GM21723 (cell line): ENCODE data around the gene WSB2.
A peak's percentile ranks its signal among the peaks of the same experiment; 100 is the strongest.
"Not testable (repeated sequence)": the region's sequence is repeated elsewhere in the genome, so short reads cannot be mapped to it uniquely, and the experiment has no call there.

ENCODE experiments used
- ATAC-seq: cut with Tn5 transposase; IDR thresholded peaks from one replicate; pipeline ENCODE4 v1.9.1; 2021; ENCODE audit warnings: mild to moderate bottlenecking, moderate library complexity; ENCODE audit not compliant: unreplicated experiment

Gene WSB2

DNA sequence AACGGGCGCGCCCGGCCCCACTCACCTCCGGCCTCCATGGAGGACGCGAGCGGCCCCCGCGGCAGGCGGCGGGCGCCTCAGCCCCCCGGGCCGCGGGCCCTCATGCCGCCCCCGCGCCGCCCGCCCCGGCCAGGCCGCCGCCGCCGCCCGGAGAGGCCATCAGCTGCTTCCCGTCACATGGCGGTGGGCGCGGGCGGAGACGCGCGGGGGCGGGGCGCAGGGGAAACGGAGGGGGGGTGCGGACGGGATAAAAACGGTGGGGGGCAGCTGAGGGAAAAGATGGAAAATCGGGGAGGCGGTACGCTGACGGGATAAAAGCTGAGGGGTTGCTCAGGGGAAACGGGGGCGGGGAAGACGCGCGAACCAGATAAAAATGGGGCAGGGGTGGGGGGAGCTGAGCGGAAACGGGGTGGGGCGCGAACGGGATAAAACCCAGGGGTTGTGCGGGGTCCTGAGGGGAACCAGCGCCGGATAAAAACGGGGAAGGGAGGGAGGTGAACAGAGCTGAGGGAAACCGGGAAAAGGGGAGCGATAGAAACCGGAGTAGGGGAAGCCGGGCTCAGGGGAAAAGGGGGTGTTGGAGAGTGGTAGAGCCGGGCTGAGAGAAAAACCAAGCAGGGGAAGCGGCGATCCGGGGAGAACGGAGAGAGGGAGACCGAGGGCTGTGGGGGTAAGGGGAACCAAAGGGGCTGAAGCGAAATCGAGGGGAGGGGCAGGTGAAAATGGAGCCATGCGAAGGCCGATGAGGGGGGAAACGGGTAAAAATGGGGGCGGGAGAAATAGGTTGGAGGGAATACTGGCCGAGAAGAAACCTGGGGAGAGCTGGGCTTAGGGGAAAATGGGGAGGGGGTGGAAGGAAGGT, at the start of gene WSB2:
WSB2 (minus strand) TSS at position 169 of the 862 bp plus-strand sequence; CDS start at position 38, 131 bp downstream.
- ATAC-seq = peak; percentile 39

DNA sequence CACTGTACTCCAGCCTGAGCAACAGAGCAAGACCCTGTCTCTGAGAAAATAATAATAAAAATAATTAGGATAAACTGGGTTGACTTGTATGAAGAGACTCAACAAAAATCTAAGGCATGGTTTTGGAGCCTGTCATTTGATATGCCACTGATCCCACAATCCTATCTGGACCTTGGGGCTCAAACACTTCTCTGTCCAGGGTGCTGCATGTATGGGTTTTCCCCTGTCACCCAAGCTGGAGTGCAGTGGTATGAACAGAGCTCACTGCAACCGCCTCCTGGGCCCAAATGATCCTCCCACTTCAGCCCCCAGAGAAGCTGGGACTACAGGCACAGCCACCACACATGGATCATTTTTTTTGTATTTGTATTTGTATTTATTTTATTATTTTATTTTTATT, 48.1 kb upstream of the WSB2 start:
- ATAC-seq = no peak

DNA sequence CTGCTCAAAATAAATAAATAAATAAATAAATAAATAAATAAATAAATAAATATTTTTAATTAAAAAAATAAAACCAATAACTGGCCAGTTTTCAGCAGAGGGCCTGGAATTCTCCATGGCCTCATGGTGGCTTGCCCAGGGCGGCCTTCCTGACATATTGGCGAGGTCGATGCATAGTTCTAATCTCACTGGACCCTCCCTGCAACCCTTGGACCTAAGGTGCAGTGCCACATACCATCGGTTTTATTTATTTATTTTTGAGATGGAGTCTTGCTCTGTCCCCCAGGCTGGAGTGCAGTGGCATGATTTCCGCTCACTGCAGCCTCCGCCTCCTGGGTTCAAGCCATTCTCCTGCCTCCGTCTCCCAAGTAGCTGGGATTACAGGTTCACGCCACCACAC, 46.7 kb upstream of the WSB2 start:
- ATAC-seq = no peak

DNA sequence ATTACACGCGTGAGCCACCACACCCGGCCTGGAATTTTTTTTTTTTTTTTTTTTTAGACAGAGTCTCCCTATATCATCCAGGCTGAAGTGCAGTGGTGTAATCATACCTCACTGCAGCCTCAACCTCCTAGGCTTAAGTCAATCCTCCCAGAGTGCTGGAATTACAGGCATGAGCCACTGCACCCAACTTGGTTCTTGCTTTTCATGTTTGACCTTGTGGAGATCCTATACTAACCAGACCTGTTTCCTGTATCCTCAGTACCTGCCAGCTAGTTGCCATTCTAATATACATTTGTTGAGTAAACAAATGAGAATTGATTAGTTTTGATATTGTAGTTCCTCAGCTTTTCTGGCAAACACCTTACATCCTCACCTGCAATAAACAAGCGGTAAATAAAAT, 46.0 kb upstream of the WSB2 start:
- ATAC-seq = no peak

DNA sequence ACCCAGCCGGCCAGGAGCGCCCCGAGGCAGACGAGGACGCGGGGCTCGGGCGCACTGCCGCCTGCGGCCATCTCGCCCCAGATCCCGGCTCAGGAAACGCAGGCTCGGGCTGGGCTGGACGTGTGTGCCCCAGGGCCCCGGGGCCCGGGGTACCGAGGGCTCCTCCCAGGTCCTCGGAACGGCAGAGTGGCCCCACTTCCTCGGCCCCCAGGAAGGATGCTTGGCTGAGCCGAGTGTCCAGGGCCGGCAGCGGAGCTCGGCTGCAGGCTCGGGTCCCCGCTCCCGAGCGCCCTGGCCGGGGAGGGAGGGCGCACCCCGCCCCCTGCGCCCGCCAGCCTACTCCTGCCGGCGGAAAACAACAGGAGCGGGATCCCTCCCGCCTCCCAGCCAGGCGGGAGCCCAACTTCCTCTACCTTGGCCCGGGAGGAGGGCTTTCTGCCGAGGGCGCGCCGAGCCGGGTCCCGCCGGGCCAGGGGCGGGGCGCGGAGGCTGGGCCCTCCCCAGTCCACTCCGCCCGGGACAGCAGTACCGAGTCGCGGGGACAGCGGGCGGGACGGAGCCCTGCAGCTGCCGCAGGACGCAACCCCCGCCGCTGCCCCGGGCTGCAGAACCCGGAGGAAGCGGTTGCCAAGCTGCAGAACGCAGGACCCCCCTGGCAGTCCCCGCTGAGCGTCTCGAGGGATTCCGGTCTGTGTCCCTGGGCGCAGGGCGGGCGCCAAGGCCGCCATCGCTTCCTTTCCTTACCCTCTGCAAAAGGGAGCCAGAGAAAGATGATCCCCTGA, 42.8 kb upstream of the WSB2 start, which contains the start of gene VSIG10:
VSIG10 (minus strand) TSS at position 411 of the 782 bp plus-strand sequence; CDS start at position 71, 340 bp downstream.
- ATAC-seq = no peak

DNA sequence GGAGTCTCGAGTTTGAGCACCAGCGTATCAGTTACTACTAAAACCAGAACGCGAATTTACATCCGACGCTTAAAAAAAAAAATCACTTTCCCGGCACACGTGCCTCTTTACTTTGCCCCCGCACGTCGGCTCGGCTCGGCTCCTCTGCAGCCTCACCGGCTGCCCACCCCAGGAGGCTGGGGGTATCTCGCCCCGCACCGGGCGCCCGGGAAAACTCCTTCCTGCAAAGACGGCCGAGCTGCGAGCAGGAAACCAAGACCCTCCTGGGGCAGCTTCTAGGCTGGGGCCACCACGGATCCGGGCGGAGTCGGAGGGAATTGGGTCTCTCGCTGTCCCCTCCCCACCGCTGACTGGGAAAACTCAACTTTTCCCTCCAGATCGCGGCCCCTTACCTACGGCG, 42.2 kb upstream of the WSB2 start:
- no peak for ATAC-seq

DNA sequence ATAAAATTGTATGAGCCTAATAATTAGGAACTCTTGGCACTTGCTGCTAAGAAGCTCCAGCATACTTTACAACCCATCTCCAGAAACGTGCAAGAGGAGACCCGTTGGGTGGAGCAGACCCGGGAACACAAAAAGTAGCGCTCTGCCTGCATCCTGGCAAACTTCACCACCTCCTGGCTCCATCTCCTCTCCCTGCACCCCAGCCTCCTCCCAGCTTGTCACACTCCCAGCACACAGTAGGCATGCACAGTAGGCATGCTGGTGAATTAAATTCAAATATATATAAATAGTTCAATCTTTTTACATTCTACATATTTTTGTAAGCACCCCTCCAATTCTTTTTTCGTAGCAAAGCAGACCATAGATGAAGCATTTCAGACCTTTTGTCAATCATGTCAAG, 41.6 kb upstream of the WSB2 start:
- no peak for ATAC-seq

DNA sequence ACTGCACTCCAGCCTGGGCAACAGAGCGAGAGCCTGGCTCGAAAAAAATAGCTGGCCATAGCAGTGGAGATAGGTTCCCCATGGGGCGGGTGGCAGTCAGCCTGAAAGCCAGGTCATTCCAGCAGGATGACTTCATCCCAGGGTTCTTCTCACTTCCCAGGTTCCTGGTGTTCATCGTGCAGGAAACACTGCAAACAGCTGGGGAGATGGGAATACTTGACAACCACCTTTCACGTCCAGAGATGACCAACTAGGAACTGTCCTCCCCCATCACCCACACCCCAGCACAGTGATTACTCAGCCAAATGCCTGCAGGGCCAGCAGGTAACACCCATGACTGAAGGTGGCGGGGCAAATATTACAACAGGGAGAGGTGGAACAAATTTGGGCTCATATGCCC, 41.1 kb upstream of the WSB2 start:
- ATAC-seq = no peak

DNA sequence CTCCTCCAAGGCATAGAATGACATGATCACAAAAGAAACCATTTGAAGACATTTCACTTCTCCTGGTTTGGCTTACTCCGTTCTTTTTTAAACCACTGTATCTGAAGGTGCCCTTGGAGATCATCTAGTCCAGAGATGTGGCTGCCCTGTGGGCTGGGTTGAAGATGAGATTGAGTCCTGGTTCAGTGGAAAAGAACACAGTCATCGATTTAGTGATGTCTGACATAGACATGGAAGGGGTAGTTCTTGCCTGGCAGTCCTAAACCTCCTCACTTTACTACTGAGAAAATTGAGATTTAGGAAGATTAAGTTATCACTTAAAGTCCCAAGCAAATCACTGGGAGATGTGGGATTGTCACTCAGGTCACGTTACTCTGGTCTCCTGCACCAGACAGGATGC, 40.1 kb upstream of the WSB2 start:
- no peak for ATAC-seq

DNA sequence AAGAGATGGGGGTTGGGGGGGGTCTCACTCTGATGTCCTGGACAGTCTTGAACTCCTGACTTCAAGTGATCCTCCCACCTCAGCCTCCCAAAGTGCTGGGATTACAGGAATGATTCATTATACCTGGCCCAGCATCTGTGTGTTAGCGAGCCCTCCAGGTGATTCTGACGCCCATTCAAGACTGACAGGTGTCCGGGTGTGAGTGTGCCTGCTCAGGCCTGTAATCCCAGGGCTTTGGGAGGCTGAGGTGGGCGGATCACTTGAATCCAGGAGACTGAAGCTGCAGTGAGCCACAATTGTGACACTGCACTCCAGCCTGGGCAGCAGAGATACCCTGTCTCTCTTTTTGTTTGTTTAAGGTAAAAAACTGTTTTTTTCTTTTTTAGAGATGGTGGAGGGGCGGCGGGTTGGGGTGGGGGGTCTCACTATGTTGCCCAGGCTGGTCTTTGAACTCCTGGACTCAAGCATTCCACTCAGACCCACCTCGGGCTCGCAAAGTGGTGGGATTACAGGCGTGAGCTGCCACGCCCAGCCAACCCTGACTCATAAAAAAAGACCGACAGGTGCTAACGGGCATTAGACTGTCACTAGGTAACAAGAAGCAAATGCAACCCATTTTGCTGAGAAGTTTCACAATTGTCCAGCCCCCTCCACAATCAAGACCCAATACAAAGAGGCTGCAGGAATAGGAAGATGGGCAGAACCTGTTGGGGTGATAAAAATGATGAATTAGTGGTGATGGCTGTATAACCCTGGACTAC, 38.1 kb upstream of the WSB2 start:
- ATAC-seq = no peak

DNA sequence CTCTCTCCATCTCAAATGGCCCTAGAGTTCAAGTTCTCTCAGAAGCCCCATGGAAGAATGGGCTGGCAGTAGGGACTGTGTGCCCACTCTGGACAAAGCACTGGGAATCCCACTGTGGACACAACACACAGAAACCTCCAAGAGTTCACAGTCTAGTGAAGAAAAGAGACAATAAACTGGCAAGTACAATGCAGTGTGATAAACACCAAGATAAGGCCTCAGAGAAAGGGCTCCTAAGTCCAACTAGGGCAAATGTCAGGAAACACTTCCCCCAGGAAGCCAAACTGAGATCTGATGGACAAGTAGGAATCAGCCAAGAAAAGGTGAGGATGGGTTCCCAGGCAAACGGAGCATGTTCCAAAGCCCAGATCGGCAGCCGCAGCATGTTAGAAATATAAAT, 37.4 kb upstream of the WSB2 start:
- no peak for ATAC-seq

DNA sequence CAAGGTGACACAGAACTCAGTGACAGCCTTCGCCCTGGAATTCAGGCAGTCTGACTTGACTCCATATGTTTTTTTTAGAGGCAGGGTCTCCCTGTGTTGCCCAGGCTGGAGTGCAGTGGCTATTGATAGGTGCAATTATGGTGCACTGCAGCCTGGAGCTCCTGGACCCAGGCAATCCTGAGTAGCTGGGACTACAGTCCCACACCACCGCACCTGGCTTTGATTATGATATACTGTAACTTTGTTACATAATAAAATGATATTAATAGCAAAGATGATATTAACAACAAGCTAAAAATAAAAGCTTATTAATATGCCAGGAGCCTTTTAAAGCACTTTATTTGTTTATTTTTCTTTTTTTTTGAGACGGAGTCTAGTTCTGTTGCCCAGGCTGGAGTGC, 33.1 kb upstream of the WSB2 start:
- no peak for ATAC-seq

DNA sequence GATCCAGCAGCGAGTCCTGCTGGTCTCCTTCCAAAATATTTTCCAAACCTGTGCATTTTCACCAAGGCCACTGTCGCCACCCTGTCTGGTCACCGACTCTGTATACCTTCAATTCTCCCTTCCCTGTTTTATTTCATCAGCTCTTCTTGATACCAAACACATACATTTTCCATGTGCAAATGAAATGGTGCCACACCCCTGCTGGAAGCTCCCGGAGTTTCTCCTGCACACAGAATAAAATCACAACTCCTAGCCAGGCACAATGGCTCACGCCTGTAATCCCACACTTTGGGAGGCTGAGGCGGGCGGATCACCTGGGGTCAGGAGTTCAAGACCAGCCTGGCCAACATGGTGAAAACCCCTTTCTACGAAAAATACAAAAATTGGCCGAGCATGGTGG, 28.8 kb upstream of the WSB2 start:
- ATAC-seq = no peak

DNA sequence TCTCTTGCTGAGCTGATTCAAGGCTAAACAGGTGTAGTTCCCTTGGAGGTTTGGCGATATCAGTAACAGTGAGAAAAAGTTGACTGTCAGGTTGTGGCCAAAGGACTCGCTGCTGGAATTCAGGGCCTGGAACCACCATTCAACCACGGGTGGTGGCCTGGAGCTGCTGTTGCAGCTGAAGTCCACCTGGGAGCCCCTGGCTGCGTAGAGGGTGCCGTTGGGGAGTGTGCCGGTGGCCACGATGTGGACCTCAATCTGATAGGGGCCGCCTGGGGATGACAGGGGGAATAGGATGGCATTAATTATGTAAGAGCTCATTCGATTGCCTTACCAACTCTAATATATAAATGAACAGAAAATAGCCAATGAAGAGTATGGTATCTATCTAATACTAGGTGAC, 21.2 kb upstream of the WSB2 start:
- ATAC-seq = no peak

DNA sequence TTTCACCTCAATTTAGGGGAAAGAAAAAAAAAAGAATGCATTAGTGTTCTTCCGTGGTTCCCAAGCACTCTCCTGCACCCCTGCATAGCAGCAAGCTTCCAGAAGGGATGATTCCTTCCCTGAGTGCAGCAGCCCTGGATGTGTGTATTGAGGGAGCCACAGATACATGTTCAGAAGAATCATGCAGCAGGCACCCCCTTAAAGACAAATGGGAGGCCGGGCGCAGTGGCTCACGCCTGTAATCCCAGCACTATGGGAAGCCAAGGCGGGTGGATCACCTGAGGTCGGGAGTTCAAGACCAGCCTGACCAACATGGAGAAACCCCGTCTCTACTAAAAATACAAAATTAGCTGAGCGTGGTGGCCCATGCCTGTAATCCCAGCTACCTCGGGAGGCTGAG, 20.5 kb upstream of the WSB2 start:
- not testable (repeated sequence) for ATAC-seq

DNA sequence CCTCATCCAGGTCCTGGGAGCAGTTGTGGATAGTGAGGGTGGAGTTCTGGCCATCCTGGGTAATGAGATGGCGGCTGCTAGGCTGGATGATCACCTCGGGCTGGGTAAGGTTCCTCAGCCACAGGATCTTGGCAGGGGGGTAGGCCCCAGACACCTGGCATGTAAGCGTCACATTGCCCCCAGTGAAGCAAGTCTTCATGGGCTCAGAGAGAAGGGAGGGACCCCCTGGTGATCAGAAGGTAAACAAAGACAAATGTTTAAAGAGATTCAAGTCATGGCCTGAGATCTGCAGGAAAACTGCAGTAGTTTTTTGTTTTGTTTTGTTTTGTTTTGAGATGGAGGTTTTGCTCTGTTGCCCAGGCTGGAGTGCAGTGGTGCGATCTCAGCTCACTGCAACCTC, 12.8 kb upstream of the WSB2 start:
- ATAC-seq = no peak

DNA sequence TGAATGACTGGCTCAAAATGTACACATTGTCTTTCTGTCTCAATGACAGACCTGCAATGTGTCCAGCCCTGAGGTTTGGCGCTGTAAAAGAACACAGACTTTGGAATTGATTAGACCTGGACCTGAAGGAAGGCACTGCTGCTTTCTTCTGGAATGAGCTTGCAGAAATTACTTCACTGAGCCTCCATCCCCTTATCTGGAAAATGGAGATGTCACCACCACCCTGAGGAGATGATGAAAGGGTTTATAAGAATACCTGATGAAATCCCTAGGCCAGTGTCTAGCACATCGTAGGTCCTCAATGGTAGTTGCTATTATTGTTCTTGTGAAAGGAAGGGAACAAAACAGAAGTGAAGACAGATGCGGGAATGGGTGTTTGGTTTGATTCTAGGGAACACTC, 9.7 kb upstream of the WSB2 start:
- no peak for ATAC-seq

DNA sequence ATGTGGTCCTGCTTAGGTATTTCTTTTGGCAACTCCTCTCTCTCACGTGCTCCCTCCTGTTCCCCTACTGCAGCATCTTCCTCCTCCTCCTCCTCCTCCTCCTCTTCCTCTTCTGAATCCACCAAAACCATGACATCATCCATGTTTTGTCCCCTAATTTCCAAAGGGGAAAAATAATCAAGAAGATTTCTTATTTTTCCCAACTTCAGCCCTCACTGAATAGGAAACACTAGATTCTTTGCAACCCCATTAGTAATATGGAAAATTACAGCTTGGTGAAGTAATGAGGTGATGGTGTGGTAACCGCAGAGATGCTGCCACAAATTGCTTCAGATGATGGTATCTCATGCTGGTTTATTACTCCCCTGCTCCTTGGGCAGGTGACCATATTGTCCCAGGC, 7.5 kb upstream of the WSB2 start:
- no peak for ATAC-seq

DNA sequence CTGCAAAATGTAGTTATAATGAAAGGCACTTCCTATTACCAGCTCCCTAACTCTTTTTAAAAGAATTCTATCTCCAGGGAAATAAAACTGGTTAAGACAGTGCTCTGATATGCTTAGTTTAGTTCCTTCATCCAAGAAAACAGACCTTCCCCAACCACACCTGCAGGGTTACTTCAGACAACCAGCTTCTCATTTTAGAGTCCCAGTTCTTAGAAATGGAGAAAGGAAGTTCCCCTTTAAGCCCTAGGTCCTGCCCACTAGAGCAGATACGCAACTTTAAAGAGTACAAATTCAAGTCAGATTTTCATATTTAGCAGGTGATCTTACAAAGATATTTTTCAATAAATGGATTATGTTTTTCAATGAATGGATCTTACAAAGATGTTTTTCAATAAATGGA, 4.4 kb upstream of the WSB2 start:
- no peak for ATAC-seq

DNA sequence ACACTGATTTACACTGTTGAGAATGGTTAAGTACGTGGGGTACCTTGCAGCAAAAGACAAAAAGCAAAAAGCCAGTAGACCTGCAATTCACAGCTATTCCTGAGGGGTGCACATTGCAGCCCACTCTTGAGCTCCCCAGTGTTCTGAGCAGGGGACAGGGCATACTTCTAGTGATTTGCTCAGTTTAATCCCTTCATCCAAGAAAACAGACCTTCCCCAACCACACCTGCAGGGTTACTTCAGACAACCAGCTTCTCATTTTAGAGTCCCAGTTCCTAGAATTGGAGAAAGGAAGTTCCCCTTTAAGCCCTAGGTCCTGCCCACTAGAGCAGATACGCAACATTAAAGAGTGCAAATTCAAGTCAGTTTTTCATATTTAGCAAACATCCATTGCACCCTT, 3.6 kb upstream of the WSB2 start:
- no peak for ATAC-seq

DNA sequence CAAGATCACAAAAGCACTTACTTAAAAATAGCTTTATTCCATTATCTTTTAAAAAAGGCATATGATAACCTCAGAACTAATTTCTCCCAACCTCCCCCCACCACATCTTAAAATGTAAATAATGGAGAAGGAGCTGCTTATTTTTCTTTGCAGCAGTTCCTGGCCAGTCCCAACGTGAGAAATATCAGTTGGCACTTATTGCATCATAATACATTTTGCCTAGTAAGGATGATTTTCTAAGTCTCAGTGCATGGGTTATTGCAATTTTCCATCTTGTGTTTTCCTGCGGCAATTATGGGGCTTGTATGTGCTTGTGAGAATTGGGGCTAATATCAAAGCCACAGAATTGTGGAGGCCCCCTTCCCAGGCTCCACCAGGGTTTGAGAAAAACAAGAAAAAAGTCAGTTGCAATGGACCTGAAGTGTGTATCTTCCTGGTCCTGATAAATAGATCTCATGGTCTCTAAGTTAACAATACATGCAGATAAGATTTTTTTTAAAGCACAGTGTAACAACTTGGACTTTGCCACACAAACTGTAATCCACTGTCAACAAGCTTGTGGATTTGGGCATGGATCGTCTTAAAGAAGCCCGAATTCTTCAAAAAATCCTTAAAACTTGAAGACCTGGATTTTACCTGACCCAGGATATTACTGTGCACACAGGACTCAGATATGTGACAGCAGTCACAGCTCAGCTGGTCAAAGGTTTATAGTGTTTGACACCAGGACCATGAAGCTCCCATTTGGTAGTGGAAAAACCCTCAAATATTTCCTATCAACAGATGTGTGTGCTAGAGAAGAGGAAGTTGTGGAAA, 2.8 kb upstream of the WSB2 start:
- no peak for ATAC-seq
